Fibroblast of lung (primary cell): ENCODE results near the gene DRD2. TPM values are rescaled to one million over a fixed set of nuclear protein-coding genes. Genes with fewer than 3 reads are reported as not detected.

Experiments
- DNase-seq, 2 donors: peaks; one replicate each; pipeline versions ENCODE4 v3.0.0 to v3.0.0-alpha.2; 2010; ENCODE audit warnings: low read depth in 2 of 2
- H2AFZ ChIP-seq: 2 replicates; pipeline ENCODE4 v1.5.1; 2012; ENCODE audit warnings: low read length, control low read depth, inconsistent platforms
- H3K27ac ChIP-seq: 2 replicates; pipeline ENCODE4 v1.5.1; 2011; ENCODE audit warnings: low read length, control low read depth; ENCODE audit not compliant: insufficient read depth
- H3K27me3 ChIP-seq: 2 replicates; pipeline ENCODE4 v1.5.1; 2011; ENCODE audit warnings: mild to moderate bottlenecking, low read length; ENCODE audit not compliant: control insufficient read depth, insufficient read depth
- H3K36me3 ChIP-seq: 2 replicates; pipeline ENCODE4 v1.5.1; 2011; ENCODE audit warnings: low read length; ENCODE audit not compliant: control insufficient read depth, insufficient read depth
- H3K4me1 ChIP-seq: 2 replicates; pipeline ENCODE4 v1.5.1; 2011; ENCODE audit warnings: low read length; ENCODE audit not compliant: control insufficient read depth, insufficient read depth; ENCODE audit errors: extremely low read depth
- H3K4me2 ChIP-seq: 2 replicates; pipeline ENCODE4 v1.5.1; 2011; ENCODE audit warnings: low read length, control low read depth; ENCODE audit not compliant: insufficient read depth; ENCODE audit errors: extremely low read depth
- H3K4me3 ChIP-seq, 4 experiments: fragments of 200-600 bp in 1 of 4; sonication (generic) in 1 of 4; replicated peaks in 1 of 4; 2 replicates each; pipeline ENCODE4 v1.5.1; 2011 to 2016; ENCODE audit warnings: low read length in 4 of 4, low read depth in 3 of 4, mild to moderate bottlenecking in 3 of 4, control low read depth in 2 of 4, inconsistent platforms in 1 of 4, mixed read lengths in 1 of 4; ENCODE audit not compliant: insufficient read depth in 1 of 4; ENCODE audit errors: control extremely low read depth in 1 of 4
- H3K79me2 ChIP-seq: 2 replicates; pipeline ENCODE4 v1.5.1; 2012; ENCODE audit warnings: mild to moderate bottlenecking, low read length, inconsistent platforms; ENCODE audit not compliant: control insufficient read depth, insufficient read depth
- H3K9ac ChIP-seq: 2 replicates; pipeline ENCODE4 v1.5.1; 2011; ENCODE audit warnings: mild to moderate bottlenecking, low read length, control low read depth; ENCODE audit not compliant: insufficient read depth
- H3K9me3 ChIP-seq: 2 replicates; pipeline ENCODE4 v1.5.1; 2012; ENCODE audit warnings: low read depth, low read length; ENCODE audit not compliant: control insufficient read depth, insufficient read depth
- H4K20me1 ChIP-seq: 2 replicates; pipeline ENCODE4 v1.5.1; 2011; ENCODE audit warnings: low read length; ENCODE audit not compliant: control insufficient read depth, insufficient read depth; ENCODE audit errors: extremely low read depth
- EZH2 ChIP-seq: IDR thresholded peaks from 2 replicates; pipeline ENCODE4 v1.5.1; 2012; ENCODE audit warnings: low read length, control low read depth, mild to moderate bottlenecking; ENCODE audit errors: missing control alignments
- polyA plus RNA-seq, 2 donors: library from polyadenylated mRNA; depleted of rRNA in 1 of 2; stranded (reverse) in 1 of 2; unstranded in 1 of 2; fragments of >200 nt; gene quantifications; 2 replicates each; pipeline ENCODE4 v1.2.1, GENCODE V29; 2011 to 2012; ENCODE audit warnings: missing spikeins in 1 of 2
- total RNA-seq: library from RNA; depleted of rRNA; stranded (reverse); fragments of >200 nt; gene quantifications from 2 replicates; pipeline ENCODE4 v1.2.1, GENCODE V29; 2014
- TF ChIP-seq, protein P1 (sequence below), 2 donors: IDR thresholded peaks in 1 of 2; conservative IDR thresholded peaks in 1 of 2; 1 replicate in 1 of 2; 2 replicates in 1 of 2; pipeline ENCODE4 v1.5.1; 2011 to 2012; ENCODE audit warnings: low read length in 2 of 2, control low read depth in 1 of 2, inconsistent platforms in 1 of 2, low read depth in 1 of 2, mild to moderate bottlenecking in 1 of 2

The DRD2 gene
- total and polyA plus RNA-seq, 2 donors (not counting 1 experiment from before 2014, with no cell fraction given), result not detected

DNA sequence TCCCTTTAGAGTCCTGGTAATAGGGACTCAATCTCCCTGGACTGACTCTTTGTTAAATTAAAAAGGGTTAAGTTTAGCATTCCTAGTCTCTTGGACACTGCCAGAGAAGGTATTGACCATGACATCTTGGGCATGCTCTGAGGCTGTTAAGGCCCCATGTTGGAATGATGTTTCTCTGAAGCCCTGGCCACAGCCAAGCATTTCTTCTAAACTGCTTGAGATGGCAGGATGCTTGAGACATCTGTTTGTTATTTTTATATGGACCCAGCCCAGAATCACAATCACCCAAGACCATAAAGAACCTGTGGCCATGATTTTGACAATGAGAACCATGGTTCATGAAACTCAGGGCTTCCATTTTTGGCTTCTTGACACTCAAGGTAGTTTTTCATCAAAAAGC is 93.1 kb downstream of the DRD2 start:
- Histone ChIP-seq H3K79me2 (no peaks in the 10 kb centered on the region), H3K9me3 (no peaks in the 10 kb centered on the region), H3K36me3 (no peaks in the 10 kb centered on the region), H3K4me2 (no peak overlapping the region), H2AFZ (no peak overlapping the region), H3K27ac (no peak overlapping the region), H4K20me1 (no peaks in the 10 kb centered on the region), H3K4me3 (no peak overlapping the region), H3K4me1 (peaks cover 2% of the 10 kb centered on the region), H3K9ac (no peak overlapping the region), H3K27me3 (peaks cover 2% of the 10 kb centered on the region)
- no peak for DNase-seq
- TF ChIP-seq, protein P1, sequence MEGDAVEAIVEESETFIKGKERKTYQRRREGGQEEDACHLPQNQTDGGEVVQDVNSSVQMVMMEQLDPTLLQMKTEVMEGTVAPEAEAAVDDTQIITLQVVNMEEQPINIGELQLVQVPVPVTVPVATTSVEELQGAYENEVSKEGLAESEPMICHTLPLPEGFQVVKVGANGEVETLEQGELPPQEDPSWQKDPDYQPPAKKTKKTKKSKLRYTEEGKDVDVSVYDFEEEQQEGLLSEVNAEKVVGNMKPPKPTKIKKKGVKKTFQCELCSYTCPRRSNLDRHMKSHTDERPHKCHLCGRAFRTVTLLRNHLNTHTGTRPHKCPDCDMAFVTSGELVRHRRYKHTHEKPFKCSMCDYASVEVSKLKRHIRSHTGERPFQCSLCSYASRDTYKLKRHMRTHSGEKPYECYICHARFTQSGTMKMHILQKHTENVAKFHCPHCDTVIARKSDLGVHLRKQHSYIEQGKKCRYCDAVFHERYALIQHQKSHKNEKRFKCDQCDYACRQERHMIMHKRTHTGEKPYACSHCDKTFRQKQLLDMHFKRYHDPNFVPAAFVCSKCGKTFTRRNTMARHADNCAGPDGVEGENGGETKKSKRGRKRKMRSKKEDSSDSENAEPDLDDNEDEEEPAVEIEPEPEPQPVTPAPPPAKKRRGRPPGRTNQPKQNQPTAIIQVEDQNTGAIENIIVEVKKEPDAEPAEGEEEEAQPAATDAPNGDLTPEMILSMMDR (conservative IDR thresholded peaks at IDR 0.05 in 1 of 2, IDR thresholded peaks at IDR 0.05 in 1 of 2; ENCODE audit: low read depth in 1 of 2, low read length in 2 of 2), result no peak

DNA sequence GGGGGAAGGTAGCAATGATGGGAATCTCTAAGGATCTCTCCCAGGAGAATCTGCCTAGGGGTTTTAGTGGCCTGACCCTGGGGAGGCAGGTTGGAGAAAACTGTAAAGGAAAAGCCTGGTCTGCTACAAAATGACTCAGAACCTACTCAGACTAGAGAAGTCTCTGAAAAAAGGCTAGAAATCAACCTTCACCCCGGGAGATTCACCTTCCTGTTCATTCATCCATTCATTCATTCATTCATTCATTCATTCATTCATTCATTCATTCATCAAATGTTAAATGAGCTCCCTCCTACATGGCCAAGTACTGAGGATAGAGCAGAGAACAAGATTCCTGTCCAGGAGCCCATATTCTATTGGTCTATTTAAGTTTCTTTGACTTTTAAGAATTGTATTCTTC is 96.5 kb downstream of the DRD2 start:
- no peak overlapping the region for H3K4me2 ChIP-seq
- no peaks in the 10 kb centered on the region for H3K36me3 ChIP-seq
- no peaks in the 10 kb centered on the region for H4K20me1 ChIP-seq
- no peaks in the 10 kb centered on the region for H3K79me2 ChIP-seq
- H3K4me1 ChIP-seq, result no peaks in the 10 kb centered on the region
- H3K27me3 ChIP-seq, result peaks cover 3% of the 10 kb centered on the region
- H3K9ac ChIP-seq, result no peak overlapping the region
- H3K9me3 ChIP-seq, result no peaks in the 10 kb centered on the region
- no peak overlapping the region for H3K27ac ChIP-seq
- no peak overlapping the region for H3K4me3 ChIP-seq
- TF ChIP-seq, protein P1 (conservative IDR thresholded peaks at IDR 0.05 in 1 of 2, IDR thresholded peaks at IDR 0.05 in 1 of 2; ENCODE audit: low read depth in 1 of 2, low read length in 2 of 2), result no peak
- TF ChIP-seq EZH2, result no peak
- no peak for DNase-seq
- H2AFZ ChIP-seq, result no peak overlapping the region

DNA sequence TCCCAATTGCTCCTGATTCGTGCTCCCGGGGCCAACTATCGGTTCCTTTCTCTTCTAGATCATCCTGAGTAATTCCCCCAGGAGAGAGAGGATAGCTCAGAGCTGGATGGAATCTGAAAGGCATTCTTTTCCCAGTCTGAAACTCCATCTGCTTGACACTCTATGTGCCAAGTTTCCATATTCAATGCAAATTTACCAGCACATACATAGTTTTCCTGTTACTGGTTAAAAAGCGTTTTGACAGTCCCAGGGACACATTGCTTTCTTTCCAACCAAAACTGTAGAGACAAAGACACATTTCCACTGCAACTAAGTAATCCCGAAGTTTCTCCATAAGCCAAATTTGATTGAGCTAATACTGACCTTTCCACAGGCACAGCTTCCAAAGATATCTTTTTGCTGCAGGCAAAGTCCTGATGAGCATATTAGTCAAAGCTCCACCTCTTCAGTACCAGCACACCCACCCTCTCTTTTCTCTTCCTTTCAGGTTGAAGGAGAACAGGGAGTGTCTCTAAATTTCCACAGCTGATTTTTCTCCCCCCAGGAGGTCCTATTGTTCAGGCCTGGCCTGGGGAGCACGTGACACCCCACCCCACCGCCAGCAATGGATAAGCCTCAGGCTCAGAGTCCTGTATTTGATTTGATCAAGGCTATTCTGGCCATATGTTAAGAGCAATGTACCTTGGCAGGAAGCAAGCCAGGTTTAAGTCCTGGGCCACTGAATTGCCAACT is 97.4 kb downstream of the DRD2 start:
- no peak overlapping the region for H3K4me3 ChIP-seq
- no peak overlapping the region for H3K9ac ChIP-seq
- no peaks in the 10 kb centered on the region for H3K9me3 ChIP-seq
- no peaks in the 10 kb centered on the region for H3K79me2 ChIP-seq
- peak in 1 of 2 donors; percentile 45 for DNase-seq
- H4K20me1 ChIP-seq, result no peaks in the 10 kb centered on the region
- no peak overlapping the region for H2AFZ ChIP-seq
- H3K27me3 ChIP-seq, result peaks cover 3% of the 10 kb centered on the region
- TF ChIP-seq, protein P1 (conservative IDR thresholded peaks at IDR 0.05 in 1 of 2, IDR thresholded peaks at IDR 0.05 in 1 of 2; ENCODE audit: low read depth in 1 of 2, low read length in 2 of 2), result no peak
- no peak for TF ChIP-seq EZH2
- H3K4me1 ChIP-seq, result no peaks in the 10 kb centered on the region
- no peak overlapping the region for H3K27ac ChIP-seq
- no peak overlapping the region for H3K4me2 ChIP-seq
- no peaks in the 10 kb centered on the region for H3K36me3 ChIP-seq
